COLO668 (cell line): ENCODE measurements around the gene FKBP5.
"Not testable (repeated sequence)": the region's sequence is repeated elsewhere in the genome, so short reads cannot be mapped to it uniquely, and the experiment has no call there.

Experiments used
- DNase-seq: peaks from one replicate; lab custom pipeline; 2025; ENCODE audit not compliant: unreplicated experiment; lab: John Stamatoyannopoulos, UW

The FKBP5 gene

GRCh38 chr6:35688605-35689322, at the start of gene FKBP5:
Gene FKBP5 (minus strand): TSS chr6:35688915. CDS start chr6:35642824, 46,091 bp downstream.
- DNase-seq, result peak; percentile 86

GRCh38 chr6:35737413-35738211, 48.9 kb upstream of the FKBP5 start:
- no peak for DNase-seq

- no peak for DNase-seq
These were observed 48.3 kb upstream of the FKBP5 start, which contains the start of gene ARMC12 for GRCh38 chr6:35736982-35737412. Gene ARMC12 (plus strand): TSS chr6:35737032. CDS start chr6:35737109, 77 bp downstream.

- DNase-seq, result peak; percentile 65
These were observed 47.7 kb upstream of the FKBP5 start for GRCh38 chr6:35736253-35736894.

- no peak for DNase-seq
These were observed 46.7 kb upstream of the FKBP5 start for GRCh38 chr6:35735452-35735851.

- not testable (repeated sequence) for DNase-seq
These were observed 45.6 kb upstream of the FKBP5 start for GRCh38 chr6:35734319-35734718.

GRCh38 chr6:35733633-35734032, 44.9 kb upstream of the FKBP5 start:
- DNase-seq, result no peak

- peak; percentile 87 for DNase-seq
These were observed 43.2 kb upstream of the FKBP5 start for GRCh38 chr6:35731736-35732532.

- peak; percentile 83 for DNase-seq
These were observed 42.7 kb upstream of the FKBP5 start for GRCh38 chr6:35731414-35731735.

GRCh38 chr6:35730745-35731413, 42.2 kb upstream of the FKBP5 start:
- DNase-seq, result no peak

- no peak for DNase-seq
These were observed 41.0 kb upstream of the FKBP5 start for GRCh38 chr6:35729722-35730121.

GRCh38 chr6:35728683-35729678, 40.3 kb upstream of the FKBP5 start:
- DNase-seq, result peak; percentile 58

GRCh38 chr6:35727935-35728682, 39.4 kb upstream of the FKBP5 start:
- peak; percentile 89 for DNase-seq

- peak; percentile 76 for DNase-seq
These were observed 38.7 kb upstream of the FKBP5 start for GRCh38 chr6:35727231-35727934.

- DNase-seq, result peak; percentile 48
These were observed 37.2 kb upstream of the FKBP5 start for GRCh38 chr6:35725721-35726438.

- no peak for DNase-seq
These were observed 36.5 kb upstream of the FKBP5 start for GRCh38 chr6:35725081-35725708.

- no peak for DNase-seq
These were observed 35.8 kb upstream of the FKBP5 start for GRCh38 chr6:35724471-35724870.
